Pancreas (tissue), 10 donors: ENCODE results near the gene PPP4R2. TPM values are rescaled to one million over a fixed set of nuclear protein-coding genes. Genes with fewer than 3 reads are reported as not detected.

ENCODE experiments used
- ATAC-seq, 4 donors: fragments of 200-7000 bp; cut with Tn5 transposase; one replicate each; pipeline versions ENCODE4 v1.8.0 to v1.9.1; 2020; ENCODE audit warnings: mild to moderate bottlenecking in 4 of 4, moderate library complexity in 4 of 4
- DNase-seq, 6 donors: peaks; one replicate each; pipeline ENCODE4 v3.0.0-alpha.2; 2020
- FAIRE-seq: peaks from 2 replicates; lab custom pipeline; 2012; peaks lifted over from hg19 to GRCh38; lab: Jason Lieb, UNC
- H3K27ac ChIP-seq, 4 donors: fragments of 200-600 bp; sonication (generic); 1 replicate in 3 of 4; 2 replicates in 1 of 4; pipeline versions ENCODE4 v1.5.0 to v1.8.0; 2020
- H3K27me3 ChIP-seq, 4 donors: fragments of 200-600 bp; one replicate each; pipeline ENCODE4 v1.8.0; 2021
- H3K36me3 ChIP-seq, 3 donors: fragments of 200-600 bp; sonication (generic) in 1 of 3; one replicate each; pipeline versions ENCODE4 v1.5.0 to v1.8.0; 2020 to 2021
- H3K4me1 ChIP-seq, 3 donors: fragments of 200-600 bp; one replicate each; pipeline ENCODE4 v1.8.0; 2021
- H3K4me3 ChIP-seq, 4 donors: fragments of 200-600 bp; sonication (generic) in 2 of 4; one replicate each; pipeline versions ENCODE4 v1.5.0 to v1.8.0; 2020 to 2021
- H3K9me3 ChIP-seq, 4 donors: fragments of 200-600 bp; one replicate each; pipeline ENCODE4 v1.8.0; 2021
- CTCF ChIP-seq, 4 donors: fragments of 200-600 bp; sonication (generic) in 3 of 4; IDR thresholded peaks; one replicate each; pipeline versions ENCODE4 v1.5.0 to v1.8.0; 2021; ENCODE audit warnings: antibody characterized with exemption in 4 of 4
- WGBS, 2 donors: extraction: QIAGEN DNeasy Blood & Tissue Kit; methylation state at CpG; one replicate each; pipeline ENCODE4 v1.1.7; 2013; 5-methylcytosine and 5-hydroxymethylcytosine counted together
- intact Hi-C, 3 donors: fragments of 100-400 bp; cut with DNase I; formaldehyde crosslinking; loops; one replicate each; pipeline versions ENCODE4 v1.11.1 to v1.14.2; 2022
- polyA plus RNA-seq, 2 donors: library from polyadenylated mRNA; stranded (reverse); fragments of 200-250 nt; gene quantifications; one replicate each; pipeline ENCODE4 v1.2.3, GENCODE V29; 2013
- total RNA-seq, 6 donors: library from RNA; stranded (reverse); fragmentation: NEBNext Ultra II Directional in 4 of 6; extraction: Animal tissue kit (Norgen Biotek cat#: 25700) in 4 of 6; gene quantifications; one replicate each; pipeline versions ENCODE4 v1.2.1 to v1.2.4, GENCODE V29; 2021 to 2023
- donor health status: healthy with polysubstance abuse.
- donor health status: DM: no; HTN: no; CAD: no; lungs with moderate emphysema.
- donor health status: DM: no; HTN: no; CAD: no.
- donor health status: control.
- donor health status: control.
- donor health status: Bipolar disorder and iron deficiency.
- donor health status: DM: yes; HTN: yes; CAD: no.
- donor health status: DM: no; HTN: no; CAD: no.
- donor health status: DM: no; HTN: no; CAD: no.
- donor health status: DM: yes; HTN: yes; CAD: no.

PPP4R2 gene
- total and polyA plus RNA-seq, 8 donors: 8.2 to 45.6 (median 23.4) TPM

- WGBS, 2 donors: 83 to 94% methylated on average over 3 of the region's 3 CpGs
- FAIRE-seq: no peak
- no peaks in the 10 kb centered on the region for H3K36me3 ChIP-seq
- H3K27ac ChIP-seq: no peak overlapping the region
- no peak overlapping the region for H3K4me3 ChIP-seq
- ATAC-seq: no peak
- intact Hi-C loops: no loop called here
- H3K9me3 ChIP-seq: no peaks in the 10 kb centered on the region
- TF ChIP-seq CTCF (IDR thresholded peaks at IDR 0.05): no peak
- no peaks in the 10 kb centered on the region for H3K4me1 ChIP-seq
- DNase-seq: no peak
- H3K27me3 ChIP-seq: no peaks in the 10 kb centered on the region
Observed at GRCh38 chr3:73114711-73115110, 118.1 kb downstream of the PPP4R2 start.

DNA sequence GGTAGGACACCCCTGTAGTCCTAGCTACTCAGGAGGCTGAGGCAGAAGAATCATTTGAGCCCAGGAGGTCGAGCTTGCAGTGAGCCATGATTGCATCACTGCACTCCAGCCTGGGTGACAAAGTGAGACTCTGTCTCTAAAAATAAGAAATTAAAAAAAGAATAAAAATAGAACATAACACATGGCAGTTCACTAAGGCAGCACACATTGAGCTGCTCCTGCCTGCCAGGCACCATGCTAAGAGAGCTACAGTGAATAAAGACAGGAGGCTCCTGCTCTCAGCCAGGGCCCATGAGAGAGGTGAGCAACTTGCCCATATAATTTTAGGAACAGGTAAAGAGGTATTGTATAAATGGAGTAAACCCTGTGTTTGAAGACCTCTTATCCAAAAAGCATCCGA lies 119.2 kb downstream of the PPP4R2 start:
- DNase-seq: no peak
- TF ChIP-seq CTCF (IDR thresholded peaks at IDR 0.05): no peak
- H3K27ac ChIP-seq: no peak overlapping the region
- H3K27me3 ChIP-seq: no peaks in the 10 kb centered on the region
- intact Hi-C loops: no loop called here
- no peaks in the 10 kb centered on the region for H3K36me3 ChIP-seq
- no peaks in the 10 kb centered on the region for H3K9me3 ChIP-seq
- WGBS, 2 donors: 81 to 82% methylated on average over 2 of the region's 2 CpGs
- H3K4me1 ChIP-seq: no peaks in the 10 kb centered on the region
- H3K4me3 ChIP-seq: no peak overlapping the region
- ATAC-seq: no peak
- FAIRE-seq: no peak

Other genes with a start within 250 kb of the PPP4R2 start
- gene SHQ1, start 148.4 kb upstream of the PPP4R2 start, total RNA-seq: 10 to 100 TPM in 2 of 6 donors, 1 to 10 TPM in 4; 5.5 to 13.4 (median 8.9) TPM
- 1 to 10 TPM; 4.1 to 7.1 TPM for gene SHQ1, start 148.4 kb upstream of the PPP4R2 start, polyA plus RNA-seq
- 1 to 10 TPM; 2.4 to 7.5 (median 4.2) TPM for gene GXYLT2, start 108.8 kb upstream of the PPP4R2 start, total RNA-seq
- under 1 TPM; 0.19 to 0.87 TPM for gene GXYLT2, start 108.8 kb upstream of the PPP4R2 start, polyA plus RNA-seq
- 1 to 10 TPM in 5 of 6 donors, under 1 TPM in 1; 0.79 to 2.9 (median 1.6) TPM for gene EBLN2, start 64.8 kb downstream of the PPP4R2 start, total RNA-seq
- 1 to 10 TPM in 1 of 2 donors, under 1 TPM in 1; 0.95 to 1.2 TPM for gene EBLN2, start 64.8 kb downstream of the PPP4R2 start, polyA plus RNA-seq